ENCODE measurements around the gene PTK6.

Gene PTK6

DNA sequence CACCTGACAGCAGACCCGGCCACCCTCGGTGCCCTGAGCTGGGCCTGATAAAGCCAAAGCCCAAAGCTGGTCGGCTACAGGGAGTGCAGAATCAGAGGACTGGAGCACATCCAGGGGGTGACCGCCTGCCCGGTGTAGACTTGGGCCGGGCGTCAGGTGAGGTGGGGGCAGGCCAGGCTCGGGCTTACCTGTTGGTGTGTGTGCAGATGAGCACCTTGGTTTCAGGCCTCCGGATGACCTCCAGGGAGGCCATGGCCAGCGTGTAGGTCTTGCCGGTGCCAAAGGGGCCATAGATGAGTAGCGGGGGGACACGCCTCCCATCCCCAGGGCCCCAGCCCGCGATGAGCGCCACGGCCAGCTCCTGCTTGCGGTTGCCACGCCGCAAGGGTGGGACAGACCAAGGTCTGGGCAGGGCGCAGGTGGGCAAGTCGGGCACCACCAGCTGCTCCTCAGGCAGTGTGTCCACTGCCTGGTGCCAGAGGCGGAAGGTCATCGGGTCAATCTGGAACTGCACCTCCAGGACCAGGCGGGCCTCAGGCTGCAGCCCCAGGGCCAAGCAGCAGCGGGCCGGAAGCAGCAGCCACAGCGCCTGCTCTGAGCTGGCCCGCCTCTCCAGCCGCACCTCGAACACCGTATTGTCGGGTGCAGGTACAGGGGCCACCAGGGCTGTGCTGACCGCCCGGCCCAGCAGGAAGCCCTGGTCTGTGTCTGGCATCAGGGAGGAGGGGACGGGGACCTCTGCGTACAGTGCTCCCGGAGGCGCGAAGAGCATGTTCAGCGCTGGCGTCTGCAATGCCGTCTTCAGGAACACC, 31.2 kb upstream of the PTK6 start:
- Histone ChIP-seq H3K9me3 (ENCODE audit: control insufficient read depth, low read length) (no peaks in the 10 kb centered on the region), H3K4me1 (ENCODE audit: control insufficient read depth, insufficient read depth, low read length, poor library complexity, severe bottlenecking) (peaks cover 28% of the 10 kb centered on the region), H3K27me3 (replicated peaks; ENCODE audit: control insufficient read depth, insufficient read depth, low read length, poor library complexity, severe bottlenecking) (no peaks in the 10 kb centered on the region), H3K27ac (ENCODE audit: insufficient read depth, low read length, poor library complexity, severe bottlenecking) (no peak overlapping the region), H3K36me3 (ENCODE audit: control insufficient read depth, insufficient read depth, low read length) (peaks cover 21% of the 10 kb centered on the region), H3K4me3 (ENCODE audit: insufficient read depth, low read depth, low read length, poor library complexity, severe bottlenecking) (peak overlapping the region; percentile 53)
- DNase-seq: no peak

DNA sequence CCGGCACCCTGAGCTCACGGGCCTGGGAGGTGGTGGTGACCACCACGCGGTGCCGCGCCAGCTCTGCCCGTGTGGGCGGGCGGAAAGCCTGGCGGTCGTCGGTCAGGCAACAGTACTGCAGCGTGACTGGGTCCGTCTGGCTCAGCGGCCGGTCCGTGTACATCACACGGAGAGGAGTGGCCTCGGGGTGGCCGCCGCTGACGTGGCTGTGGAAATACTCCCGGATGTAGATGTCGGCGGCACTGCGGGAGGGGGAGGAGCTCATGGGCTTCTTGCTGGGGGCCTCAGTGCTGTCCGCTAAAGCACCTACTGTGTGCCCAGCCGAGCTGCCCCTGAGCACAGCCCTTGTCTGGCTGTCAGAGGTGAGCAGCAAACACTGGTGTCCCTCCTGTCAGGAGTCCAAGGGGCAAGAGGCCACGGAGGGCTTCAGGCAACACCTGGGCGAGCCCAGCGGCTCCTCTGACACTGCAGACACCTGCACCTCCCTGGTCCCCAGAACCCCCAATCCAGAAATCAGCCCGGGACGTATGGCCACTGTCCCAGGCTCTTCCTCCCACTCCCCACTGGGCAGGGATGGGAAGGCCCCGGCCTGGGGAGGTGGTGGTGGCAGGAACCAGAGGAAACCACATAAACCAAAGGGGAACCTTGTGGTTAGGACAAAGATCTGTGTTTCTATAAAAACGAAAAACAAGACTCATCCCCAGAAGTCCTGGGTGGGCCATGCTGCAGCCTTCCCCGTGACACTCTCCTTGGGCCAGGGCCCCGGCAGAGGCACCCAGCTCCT, 30.4 kb upstream of the PTK6 start:
- H3K4me1 ChIP-seq (ENCODE audit: control insufficient read depth, insufficient read depth, low read length, poor library complexity, severe bottlenecking): peaks cover 23% of the 10 kb centered on the region
- peak overlapping the region; percentile 53 for H3K4me3 ChIP-seq (ENCODE audit: insufficient read depth, low read depth, low read length, poor library complexity, severe bottlenecking)
- DNase-seq: peak; percentile 29 to 50 (median 45)
- H3K27me3 ChIP-seq (replicated peaks; ENCODE audit: control insufficient read depth, insufficient read depth, low read length, poor library complexity, severe bottlenecking): no peaks in the 10 kb centered on the region
- H3K27ac ChIP-seq (ENCODE audit: insufficient read depth, low read length, poor library complexity, severe bottlenecking): no peak overlapping the region
- no peaks in the 10 kb centered on the region for H3K9me3 ChIP-seq (ENCODE audit: control insufficient read depth, low read length)
- H3K36me3 ChIP-seq (ENCODE audit: control insufficient read depth, insufficient read depth, low read length): peaks cover 29% of the 10 kb centered on the region

DNA sequence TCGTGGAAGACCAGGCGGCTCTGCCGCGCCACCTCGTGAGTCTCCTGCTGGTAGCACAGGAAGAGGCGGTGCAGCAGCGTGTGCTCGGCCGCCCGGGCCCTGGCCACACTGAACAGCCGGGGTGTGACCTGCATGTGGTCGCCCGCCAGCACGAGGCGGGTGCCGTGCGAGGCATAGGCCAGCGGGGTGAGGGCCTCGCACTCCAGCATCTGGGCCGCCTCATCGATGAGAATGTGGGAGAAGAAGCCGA, 29.9 kb upstream of the PTK6 start:
- no peak for DNase-seq

DNA sequence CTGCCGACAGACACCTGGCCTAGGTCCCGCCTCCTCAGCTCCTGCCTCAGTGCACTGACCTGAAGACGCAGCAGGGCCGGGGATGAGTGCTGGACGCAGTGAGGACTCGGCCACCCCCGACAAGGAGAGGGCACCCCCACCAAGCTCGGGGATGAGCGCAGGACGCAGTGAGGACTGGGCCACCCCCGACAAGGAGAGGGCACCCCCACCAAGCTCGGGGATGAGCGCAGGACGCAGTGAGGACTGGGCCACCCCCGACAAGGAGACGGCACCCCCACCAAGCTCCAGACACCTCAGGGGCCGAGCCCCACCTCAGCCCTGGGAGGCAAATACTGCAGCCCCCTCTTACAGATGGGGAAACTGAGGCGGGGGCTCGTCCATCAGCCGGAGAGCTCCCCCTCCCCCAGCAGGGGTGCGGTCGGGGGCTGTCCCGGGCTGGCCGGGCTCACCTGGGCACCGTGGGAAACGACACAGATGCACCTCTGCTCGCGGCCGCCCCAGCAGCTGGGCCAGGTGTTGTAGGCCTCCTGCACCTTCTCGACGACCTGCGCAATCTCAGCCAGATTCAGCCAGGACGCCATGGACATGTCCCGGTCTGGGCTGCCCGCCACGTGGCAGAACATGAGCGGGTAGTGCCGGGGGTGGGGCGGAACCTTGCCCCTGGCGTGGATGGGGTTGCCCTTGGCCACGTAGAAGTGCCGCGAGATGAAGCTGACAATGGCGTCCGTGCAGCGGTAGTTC, 29.4 kb upstream of the PTK6 start:
- Histone ChIP-seq H3K27ac (ENCODE audit: insufficient read depth, low read length, poor library complexity, severe bottlenecking) (no peak overlapping the region), H3K4me3 (ENCODE audit: insufficient read depth, low read depth, low read length, poor library complexity, severe bottlenecking) (no peak overlapping the region), H3K9me3 (ENCODE audit: control insufficient read depth, low read length) (no peaks in the 10 kb centered on the region), H3K36me3 (ENCODE audit: control insufficient read depth, insufficient read depth, low read length) (peaks cover 35% of the 10 kb centered on the region), H3K4me1 (ENCODE audit: control insufficient read depth, insufficient read depth, low read length, poor library complexity, severe bottlenecking) (peaks cover 23% of the 10 kb centered on the region), H3K27me3 (replicated peaks; ENCODE audit: control insufficient read depth, insufficient read depth, low read length, poor library complexity, severe bottlenecking) (no peaks in the 10 kb centered on the region)
- DNase-seq: no peak

More for the DNA sequence above, 29.9 kb upstream of the PTK6 start:
- H3K36me3 ChIP-seq (ENCODE audit: control insufficient read depth, insufficient read depth, low read length): peaks cover 34% of the 10 kb centered on the region
- peaks cover 23% of the 10 kb centered on the region for H3K4me1 ChIP-seq (ENCODE audit: control insufficient read depth, insufficient read depth, low read length, poor library complexity, severe bottlenecking)
- no peak overlapping the region for H3K27ac ChIP-seq (ENCODE audit: insufficient read depth, low read length, poor library complexity, severe bottlenecking)
- H3K27me3 ChIP-seq (replicated peaks; ENCODE audit: control insufficient read depth, insufficient read depth, low read length, poor library complexity, severe bottlenecking): no peaks in the 10 kb centered on the region
- H3K9me3 ChIP-seq (ENCODE audit: control insufficient read depth, low read length): no peaks in the 10 kb centered on the region
- H3K4me3 ChIP-seq (ENCODE audit: insufficient read depth, low read depth, low read length, poor library complexity, severe bottlenecking): no peak overlapping the region

DNA sequence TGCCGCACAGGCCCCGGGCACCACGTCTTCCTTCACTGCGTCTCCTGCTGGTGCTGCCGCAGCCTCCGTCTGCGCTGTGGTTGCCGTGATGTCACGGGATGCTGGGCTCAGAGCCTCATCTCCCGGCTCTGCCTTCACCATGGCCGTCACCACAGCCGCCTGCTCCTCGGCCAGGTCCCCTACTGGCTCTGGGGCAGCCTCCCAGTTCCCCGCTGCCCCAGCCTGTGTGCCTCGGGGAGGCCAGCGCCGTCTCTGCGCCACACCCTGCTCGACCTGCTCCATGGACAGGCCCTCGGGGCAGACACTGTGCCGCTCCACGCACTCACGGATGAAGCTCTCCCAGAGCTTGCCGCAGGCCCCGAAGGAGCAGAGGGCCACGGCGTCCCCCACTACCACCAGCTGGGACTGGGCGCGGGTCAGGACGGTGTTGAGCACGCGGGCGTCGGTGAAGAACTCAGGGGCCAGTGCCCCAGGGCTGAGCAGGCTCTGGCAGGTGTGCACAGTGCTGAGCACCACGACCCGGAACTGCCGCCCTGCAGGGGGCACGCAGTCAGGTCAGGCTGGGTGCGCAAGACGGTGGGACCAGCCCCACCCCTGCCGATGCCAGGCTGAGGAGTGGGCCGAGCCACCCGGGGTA, 28.6 kb upstream of the PTK6 start:
- Histone ChIP-seq H3K27me3 (replicated peaks; ENCODE audit: control insufficient read depth, insufficient read depth, low read length, poor library complexity, severe bottlenecking) (no peaks in the 10 kb centered on the region), H3K4me3 (ENCODE audit: insufficient read depth, low read depth, low read length, poor library complexity, severe bottlenecking) (no peak overlapping the region), H3K27ac (ENCODE audit: insufficient read depth, low read length, poor library complexity, severe bottlenecking) (no peak overlapping the region), H3K4me1 (ENCODE audit: control insufficient read depth, insufficient read depth, low read length, poor library complexity, severe bottlenecking) (peaks cover 23% of the 10 kb centered on the region), H3K9me3 (ENCODE audit: control insufficient read depth, low read length) (no peaks in the 10 kb centered on the region), H3K36me3 (ENCODE audit: control insufficient read depth, insufficient read depth, low read length) (peaks cover 42% of the 10 kb centered on the region)
- no peak for DNase-seq

DNA sequence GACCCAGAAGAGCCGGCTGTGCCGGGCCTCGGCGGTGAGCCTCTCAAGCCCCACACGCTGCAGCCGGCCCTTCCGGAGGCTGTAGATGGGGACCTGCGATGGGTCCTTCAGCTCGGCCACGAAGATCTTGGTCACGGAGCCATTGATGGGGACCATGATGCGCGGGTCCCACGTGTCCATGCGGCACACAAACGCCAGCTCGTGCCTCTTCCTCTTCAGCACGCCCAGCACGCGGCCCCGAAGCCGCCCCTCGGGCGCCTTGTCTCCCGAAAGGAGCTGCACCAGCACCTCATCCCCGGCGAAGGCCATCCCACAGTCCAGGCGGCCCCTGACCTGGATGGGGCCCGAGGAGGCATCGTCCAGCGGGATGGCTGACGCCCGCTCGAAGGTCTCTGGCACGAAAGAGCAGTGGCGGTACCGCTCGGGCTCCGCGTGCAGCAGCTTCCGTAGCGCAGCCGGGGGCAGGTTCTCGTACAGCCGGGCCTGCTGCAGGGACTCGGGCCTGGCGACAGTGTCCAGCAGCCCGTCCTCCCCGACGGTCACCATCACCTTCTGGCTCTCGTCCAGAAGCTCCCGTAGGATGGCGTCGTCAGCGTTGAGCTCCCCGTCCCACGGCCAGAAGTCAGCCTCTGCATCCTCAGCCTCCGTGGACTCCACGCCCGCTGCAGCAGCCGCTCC, 28.0 kb upstream of the PTK6 start:
- peaks cover 48% of the 10 kb centered on the region for H3K36me3 ChIP-seq (ENCODE audit: control insufficient read depth, insufficient read depth, low read length)

DNA sequence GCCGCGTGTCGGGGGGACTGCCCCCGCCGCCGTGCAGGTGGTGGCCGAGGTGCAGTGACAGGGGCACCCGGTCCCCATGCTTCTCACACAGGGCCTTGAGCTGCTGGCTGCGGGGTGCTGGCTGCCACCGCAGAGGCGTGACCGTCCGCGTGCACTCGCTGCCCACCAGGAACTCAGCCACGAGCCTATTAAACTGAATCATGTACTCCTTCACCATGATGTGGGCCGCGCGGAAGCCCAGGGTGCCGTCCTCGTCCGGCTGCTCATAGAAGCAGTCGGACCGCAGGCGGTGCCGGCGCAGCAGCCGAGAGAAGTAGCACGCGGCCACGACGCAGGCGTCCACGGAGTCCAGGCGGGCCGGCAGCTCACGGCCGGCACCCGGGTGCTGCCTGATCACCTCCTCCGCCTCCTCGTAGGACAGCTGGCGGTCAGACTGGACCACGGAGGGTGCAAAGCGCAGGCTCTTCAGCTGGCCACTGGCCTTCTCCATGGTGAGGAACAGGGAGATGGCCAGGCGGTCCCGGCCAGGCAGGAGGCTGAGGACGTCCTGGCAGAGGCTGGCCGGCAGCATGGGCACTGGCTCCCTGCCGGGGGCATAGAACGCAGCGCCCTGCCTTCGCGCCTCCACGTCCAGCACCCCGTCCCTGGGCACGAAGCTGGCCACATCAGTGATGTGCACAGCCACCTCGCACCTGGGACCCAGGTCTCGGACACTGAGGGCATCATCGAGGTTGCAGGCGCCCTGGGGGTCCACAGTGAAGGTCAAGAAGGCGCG, 27.0 kb upstream of the PTK6 start:
- Histone ChIP-seq H3K4me1 (ENCODE audit: control insufficient read depth, insufficient read depth, low read length, poor library complexity, severe bottlenecking) (peaks cover 18% of the 10 kb centered on the region), H3K4me3 (ENCODE audit: insufficient read depth, low read depth, low read length, poor library complexity, severe bottlenecking) (no peak overlapping the region), H3K27ac (ENCODE audit: insufficient read depth, low read length, poor library complexity, severe bottlenecking) (no peak overlapping the region), H3K27me3 (replicated peaks; ENCODE audit: control insufficient read depth, insufficient read depth, low read length, poor library complexity, severe bottlenecking) (no peaks in the 10 kb centered on the region), H3K9me3 (ENCODE audit: control insufficient read depth, low read length) (no peaks in the 10 kb centered on the region), H3K36me3 (ENCODE audit: control insufficient read depth, insufficient read depth, low read length) (peaks cover 48% of the 10 kb centered on the region)
- no peak for DNase-seq

More for the DNA sequence above, 28.0 kb upstream of the PTK6 start:
- no peak for DNase-seq
- H3K4me3 ChIP-seq (ENCODE audit: insufficient read depth, low read depth, low read length, poor library complexity, severe bottlenecking): no peak overlapping the region
- no peaks in the 10 kb centered on the region for H3K27me3 ChIP-seq (replicated peaks; ENCODE audit: control insufficient read depth, insufficient read depth, low read length, poor library complexity, severe bottlenecking)
- H3K9me3 ChIP-seq (ENCODE audit: control insufficient read depth, low read length): no peaks in the 10 kb centered on the region
- H3K27ac ChIP-seq (ENCODE audit: insufficient read depth, low read length, poor library complexity, severe bottlenecking): no peak overlapping the region
- H3K4me1 ChIP-seq (ENCODE audit: control insufficient read depth, insufficient read depth, low read length, poor library complexity, severe bottlenecking): peaks cover 23% of the 10 kb centered on the region

DNA sequence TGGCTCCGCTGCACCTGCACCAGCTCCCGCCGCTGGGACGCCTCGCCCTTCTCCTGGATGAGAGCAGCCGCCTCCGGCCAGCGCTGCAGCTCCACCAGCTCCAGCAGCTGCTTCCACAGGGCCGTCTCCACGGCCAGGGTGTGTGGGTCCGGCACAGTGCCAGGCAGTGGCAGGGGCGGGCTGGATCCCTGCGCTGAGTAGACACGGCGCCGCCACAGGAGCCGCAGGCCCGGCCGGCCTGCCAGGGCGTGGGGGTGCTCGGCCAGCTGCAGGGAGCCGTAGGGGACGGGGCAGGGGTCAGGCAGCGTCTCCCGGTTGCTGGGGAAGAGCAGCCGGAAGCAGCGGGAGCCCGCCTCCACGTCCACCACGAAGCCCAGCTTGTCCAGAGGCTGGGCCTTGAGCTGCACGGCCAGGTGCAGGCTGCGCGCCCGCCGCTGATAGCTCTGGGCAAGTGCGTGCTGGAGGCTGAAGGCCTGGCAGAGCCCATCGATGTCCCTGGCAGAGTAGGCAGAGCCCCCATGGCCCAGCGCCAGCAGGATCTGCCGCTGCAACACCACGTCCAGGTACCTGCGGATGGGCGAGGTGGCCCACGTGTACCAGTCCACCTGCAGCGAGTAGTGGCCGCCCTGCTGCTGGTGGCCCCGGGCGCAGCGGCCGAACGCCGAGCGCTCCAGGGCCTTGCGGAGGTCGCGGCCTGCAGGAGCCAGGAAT, 26.2 kb upstream of the PTK6 start:
- H3K36me3 ChIP-seq (ENCODE audit: control insufficient read depth, insufficient read depth, low read length): peaks cover 48% of the 10 kb centered on the region
- H3K9me3 ChIP-seq (ENCODE audit: control insufficient read depth, low read length): no peaks in the 10 kb centered on the region
- DNase-seq: no peak
- peaks cover 10% of the 10 kb centered on the region for H3K4me1 ChIP-seq (ENCODE audit: control insufficient read depth, insufficient read depth, low read length, poor library complexity, severe bottlenecking)
- H3K4me3 ChIP-seq (ENCODE audit: insufficient read depth, low read depth, low read length, poor library complexity, severe bottlenecking): no peak overlapping the region
- no peaks in the 10 kb centered on the region for H3K27me3 ChIP-seq (replicated peaks; ENCODE audit: control insufficient read depth, insufficient read depth, low read length, poor library complexity, severe bottlenecking)
- no peak overlapping the region for H3K27ac ChIP-seq (ENCODE audit: insufficient read depth, low read length, poor library complexity, severe bottlenecking)

All from effector memory CD4-positive, alpha-beta T cell (primary cell).